Colonic mucosa (tissue), 4 donors: ENCODE data around the gene CORO6. TPM values are rescaled to one million over a fixed set of nuclear protein-coding genes. Genes with fewer than 3 reads are reported as not detected.

Experiments used
- DNase-seq: peaks from one replicate; pipeline ENCODE4 v3.0.0-alpha.2; 2020
- H3K27ac ChIP-seq: fragments of 200-600 bp; one replicate; pipeline ENCODE4 v1.8.0; 2021
- H3K27me3 ChIP-seq: fragments of 200-600 bp; one replicate; pipeline ENCODE4 v1.8.0; 2021
- H3K36me3 ChIP-seq: fragments of 200-600 bp; one replicate; pipeline ENCODE4 v1.8.0; 2021
- H3K4me1 ChIP-seq: fragments of 200-600 bp; one replicate; pipeline ENCODE4 v1.8.0; 2021; ENCODE audit warnings: mild to moderate bottlenecking
- H3K4me3 ChIP-seq: fragments of 200-600 bp; one replicate; pipeline ENCODE4 v1.8.0; 2021
- H3K9ac ChIP-seq, 2 donors: one replicate each; pipeline ENCODE4 v1.7.0; 2013; ENCODE audit warnings: control low read depth in 2 of 2, low read depth in 2 of 2, low read length in 2 of 2
- H3K9me3 ChIP-seq: fragments of 200-600 bp; one replicate; pipeline ENCODE4 v1.8.0; 2021
- CTCF ChIP-seq: fragments of 200-600 bp; IDR thresholded peaks from one replicate; pipeline ENCODE4 v1.8.0; 2022; ENCODE audit warnings: antibody characterized with exemption, mild to moderate bottlenecking
- intact Hi-C: fragments of 100-400 bp; cut with DNase I; formaldehyde crosslinking; loops from one replicate; pipeline ENCODE4 v1.14.1; 2022
- total RNA-seq, 2 donors: library from RNA; stranded (reverse); fragmentation: NEBNext Ultra II Directional in 1 of 2; extraction: Animal tissue kit (Norgen Biotek cat#: 25700) in 1 of 2; gene quantifications; one replicate each; pipeline ENCODE4 v1.2.1, GENCODE V29; 2021
- donor health status: healthy.
- donor health status: DM: no; HTN: no; CAD: no.
- donor health status: DM: no; HTN: no; CAD: no.

The CORO6 gene
- total RNA-seq, 2 donors from 2014 or later = 0.62 to 2.5 TPM

DNA sequence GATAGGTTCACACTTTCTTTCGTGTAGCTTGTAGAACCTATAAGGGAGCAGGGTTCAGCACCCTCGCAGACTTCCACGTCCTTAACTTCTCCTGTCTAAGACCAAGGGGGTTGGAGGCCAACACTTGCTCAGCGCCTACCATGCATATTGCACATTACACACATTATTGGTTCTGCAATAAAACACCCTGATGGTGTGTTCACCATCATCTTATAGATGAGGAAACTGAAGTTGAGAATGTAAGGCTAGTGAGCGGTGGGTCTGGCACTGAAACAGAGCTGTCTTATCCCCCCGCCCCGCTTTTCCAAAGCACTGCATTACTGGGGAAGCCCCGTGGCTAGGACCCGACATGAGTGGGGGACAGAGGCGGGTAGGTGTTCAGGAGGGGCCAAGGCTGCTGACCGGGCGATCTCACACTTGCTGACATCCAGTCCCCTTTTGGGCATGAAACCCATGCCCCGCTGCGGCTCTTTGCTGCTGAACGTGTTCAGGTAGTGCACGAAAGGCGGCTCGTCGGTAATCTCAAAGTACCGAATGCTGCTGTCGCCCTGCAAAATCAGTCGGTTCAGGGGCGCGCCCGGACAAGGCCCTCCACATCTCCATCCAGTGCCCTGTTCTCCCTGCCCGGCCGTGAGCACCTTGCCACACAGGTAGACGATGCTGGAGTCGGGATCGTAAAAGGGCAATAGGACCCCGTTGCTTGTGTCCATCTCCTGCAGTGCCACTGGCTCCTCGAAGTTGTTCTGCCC, 6.2 kb downstream of the CORO6 start:
- no peaks in the 10 kb centered on the region for H3K9me3 ChIP-seq
- intact Hi-C loops = loop anchor here (5.0 kb wide), 1 partner anchor 34 kb away; no protein-coding TSS in a partner anchor
- H3K4me3 ChIP-seq = peak overlapping the region; percentile 33
- H3K4me1 ChIP-seq = peaks cover 20% of the 10 kb centered on the region
- H3K36me3 ChIP-seq = no peaks in the 10 kb centered on the region
- H3K9ac ChIP-seq = peak overlapping the region in 1 of 2 donors; percentile 27
- TF ChIP-seq CTCF = no peak
- DNase-seq = no peak
- H3K27me3 ChIP-seq = peaks cover 4% of the 10 kb centered on the region
- no peak overlapping the region for H3K27ac ChIP-seq

DNA sequence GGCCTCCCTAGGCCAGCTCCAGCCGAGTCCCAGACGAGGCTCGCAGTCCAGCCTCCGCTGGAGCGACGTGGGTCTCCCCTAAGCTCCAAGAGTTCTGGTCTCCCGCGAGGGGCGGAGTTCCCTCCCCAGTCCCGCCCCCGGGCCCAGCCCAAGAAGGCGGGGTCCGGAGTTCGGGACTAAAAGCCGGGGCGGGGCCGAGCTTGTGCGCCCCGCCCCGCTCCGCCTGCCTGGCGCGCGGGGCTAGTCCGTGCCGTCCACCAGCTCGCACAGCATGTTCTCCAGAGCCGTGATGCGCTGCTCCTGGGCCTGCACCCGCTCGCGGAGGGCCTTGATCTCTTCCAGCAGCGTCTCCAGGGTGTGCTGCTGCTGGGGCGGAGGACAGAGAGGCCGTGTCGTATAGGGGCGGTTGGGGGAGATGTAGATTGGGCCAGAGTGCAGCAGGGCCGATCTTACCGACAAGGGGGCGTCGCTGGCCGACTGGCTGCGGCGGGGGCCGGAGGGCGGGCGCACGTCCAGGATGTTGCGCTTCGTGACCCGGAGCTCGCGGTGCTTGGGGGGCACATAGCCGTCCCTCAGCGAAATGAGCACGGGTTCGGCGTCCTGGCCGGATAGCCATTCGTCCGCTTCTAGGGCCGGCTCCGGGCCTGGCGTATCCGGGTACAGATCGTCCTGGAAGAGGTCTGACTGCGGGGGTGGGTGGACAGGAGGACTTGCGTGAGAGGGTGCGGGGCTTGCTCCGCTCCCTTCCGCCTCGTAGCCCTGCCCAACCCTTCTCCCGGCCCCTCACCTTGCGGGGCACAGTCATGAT, 7.0 kb downstream of the CORO6 start:
- Histone ChIP-seq H3K36me3 (no peaks in the 10 kb centered on the region), H3K9me3 (no peaks in the 10 kb centered on the region), H3K27me3 (peaks cover 4% of the 10 kb centered on the region), H3K27ac (no peak overlapping the region), H3K4me1 (peaks cover 20% of the 10 kb centered on the region), H3K9ac (peak overlapping the region; percentile 19 to 56), H3K4me3 (peak overlapping the region; percentile 28)
- peak; percentile 88 for DNase-seq
- TF ChIP-seq CTCF = no peak
- intact Hi-C loops = loop anchor here (5.0 kb wide), 1 partner anchor 33 kb away; no protein-coding TSS in a partner anchor

- intact Hi-C loops = loop anchor here (5.0 kb wide), 1 partner anchor 33 kb away; no protein-coding TSS in a partner anchor
- no peak overlapping the region for H3K27ac ChIP-seq
These were observed 7.7 kb downstream of the CORO6 start for GRCh38 chr17:29615048-29615385.

GRCh38 chr17:29614349-29615047, 8.2 kb downstream of the CORO6 start:
- no peak overlapping the region for H3K4me3 ChIP-seq
- no peak overlapping the region for H3K9ac ChIP-seq
- no peaks in the 10 kb centered on the region for H3K9me3 ChIP-seq
- H3K36me3 ChIP-seq = no peaks in the 10 kb centered on the region
- H3K4me1 ChIP-seq = peaks cover 20% of the 10 kb centered on the region
- no peak overlapping the region for H3K27ac ChIP-seq
- intact Hi-C loops = loop anchor here (5.0 kb wide), 1 partner anchor 32 kb away; no protein-coding TSS in a partner anchor
- peaks cover 4% of the 10 kb centered on the region for H3K27me3 ChIP-seq
- TF ChIP-seq CTCF = no peak
- no peak for DNase-seq

More at GRCh38 chr17:29615048-29615385, 7.7 kb downstream of the CORO6 start:
- no peaks in the 10 kb centered on the region for H3K9me3 ChIP-seq
- no peak overlapping the region for H3K9ac ChIP-seq
- DNase-seq = peak; percentile 56
- H3K4me1 ChIP-seq = peaks cover 20% of the 10 kb centered on the region
- no peak for TF ChIP-seq CTCF
- peak overlapping the region; percentile 28 for H3K4me3 ChIP-seq
- peaks cover 4% of the 10 kb centered on the region for H3K27me3 ChIP-seq
- no peaks in the 10 kb centered on the region for H3K36me3 ChIP-seq

- no peaks in the 10 kb centered on the region for H3K36me3 ChIP-seq
- H3K9me3 ChIP-seq = no peaks in the 10 kb centered on the region
- peaks cover 4% of the 10 kb centered on the region for H3K27me3 ChIP-seq
- intact Hi-C loops = no loop called here
- no peak overlapping the region for H3K27ac ChIP-seq
- peaks cover 20% of the 10 kb centered on the region for H3K4me1 ChIP-seq
- peak overlapping the region; percentile 31 for H3K4me3 ChIP-seq
- TF ChIP-seq CTCF = no peak
- peak overlapping the region; percentile 26 to 37 for H3K9ac ChIP-seq
- no peak for DNase-seq
These were observed 8.9 kb downstream of the CORO6 start for GRCh38 chr17:29613856-29614255.
